Uterus (tissue), 4 donors: Measurements from ENCODE around the gene TAS2R50. TPM values are rescaled to one million over a fixed set of nuclear protein-coding genes. Genes with fewer than 3 reads are reported as not detected.

Experiments
- DNase-seq, 2 donors: peaks; one replicate each; pipeline ENCODE4 v3.0.0-alpha.2; 2019 to 2020
- H3K27ac ChIP-seq, 2 donors: fragments of 200-600 bp; sonication (generic); 1 replicate in 1 of 2; 2 replicates in 1 of 2; pipeline ENCODE4 v1.5.1; 2016 to 2018
- H3K27me3 ChIP-seq, 2 donors: fragments of 200-600 bp; sonication (generic); one replicate each; pipeline ENCODE4 v1.5.1; 2018 to 2019; ENCODE audit warnings: control low read depth in 1 of 2
- H3K36me3 ChIP-seq, 2 donors: fragments of 200-600 bp; sonication (generic); one replicate each; pipeline ENCODE4 v1.5.1; 2019; ENCODE audit warnings: control low read depth in 1 of 2
- H3K4me1 ChIP-seq, 2 donors: fragments of 200-600 bp; sonication (generic); one replicate each; pipeline ENCODE4 v1.5.1; 2018 to 2019; ENCODE audit warnings: control low read depth in 1 of 2
- H3K4me3 ChIP-seq, 2 donors: fragments of 200-600 bp; sonication (generic); 1 replicate in 1 of 2; 2 replicates in 1 of 2; pipeline ENCODE4 v1.5.1; 2018 to 2019; ENCODE audit warnings: mild to moderate bottlenecking in 1 of 2
- H3K9me3 ChIP-seq, 2 donors: fragments of 200-600 bp; sonication (generic); one replicate each; pipeline ENCODE4 v1.5.1; 2019; ENCODE audit warnings: control low read depth in 1 of 2
- CTCF ChIP-seq, 4 experiments: fragments of 200-600 bp in 2 of 4; fragments of 450-650 bp in 2 of 4; sonication (generic) in 2 of 4; IDR thresholded peaks; one replicate each; pipeline ENCODE4 v1.5.1; 2016 to 2019; ENCODE audit warnings: antibody characterized with exemption in 4 of 4, mild to moderate bottlenecking in 2 of 4, moderate library complexity in 1 of 4
- POLR2A ChIP-seq, 2 donors: fragments of 450-650 bp; IDR thresholded peaks; one replicate each; pipeline ENCODE4 v1.6.1; 2016; ENCODE audit warnings: antibody characterized with exemption in 2 of 2, mild to moderate bottlenecking in 1 of 2, moderate library complexity in 1 of 2
- intact Hi-C: fragments of 100-400 bp; cut with DNase I; formaldehyde crosslinking; loops from one replicate; pipeline ENCODE4 v1.15.1; 2023; ENCODE audit warnings: low total_unique reads
- total RNA-seq, 4 donors: library from RNA; depleted of rRNA in 3 of 4; stranded (reverse); fragments of >200 nt in 3 of 4; gene quantifications; one replicate each; pipeline versions ENCODE4 v1.1.0 to v1.2.4, GENCODE V29; 2014 to 2023
- donor health status: DM: yes; HTN: yes; CAD: no.

Gene TAS2R50
- total RNA-seq, 4 donors from 2014 or later: 1.2 to 20.0 (median 5.8) TPM; not detected in 1

GRCh38 chr12:11022520-11022919 lies 35.8 kb upstream of the TAS2R50 start, which contains the start of gene TAS2R19:
TSS of gene TAS2R19 (minus strand) at chr12:11022620. CDS start at chr12:11022571, 49 bp downstream.
- Histone ChIP-seq H3K27me3 (no peaks in the 10 kb centered on the region), H3K4me1 (no peaks in the 10 kb centered on the region), H3K36me3 (no peaks in the 10 kb centered on the region), H3K27ac (no peak within 1 kb of the TSS), H3K9me3 (no peaks in the 10 kb centered on the region), H3K4me3 (no peak within 1 kb of the TSS)
- intact Hi-C loops: no loop called here
- DNase-seq: no peak
- TF ChIP-seq POLR2A (IDR thresholded peaks at IDR 0.05) (no peak), CTCF (IDR thresholded peaks at IDR 0.05) (no peak)

- Histone ChIP-seq H3K27me3 (no peaks in the 10 kb centered on the region), H3K36me3 (no peaks in the 10 kb centered on the region), H3K4me3 (no peak overlapping the region), H3K9me3 (no peaks in the 10 kb centered on the region), H3K27ac (no peak overlapping the region), H3K4me1 (no peaks in the 10 kb centered on the region)
- TF ChIP-seq CTCF (IDR thresholded peaks at IDR 0.05) (no peak), POLR2A (IDR thresholded peaks at IDR 0.05) (no peak)
- no peak for DNase-seq
- intact Hi-C loops: no loop called here
Measured at GRCh38 chr12:11016937-11017336, 30.2 kb upstream of the TAS2R50 start.

GRCh38 chr12:11015775-11016430 lies 29.2 kb upstream of the TAS2R50 start:
- intact Hi-C loops: no loop called here
- Histone ChIP-seq H3K36me3 (no peaks in the 10 kb centered on the region), H3K4me1 (no peaks in the 10 kb centered on the region), H3K27ac (no peak overlapping the region), H3K27me3 (no peaks in the 10 kb centered on the region), H3K4me3 (no peak overlapping the region), H3K9me3 (no peaks in the 10 kb centered on the region)
- no peak for DNase-seq
- no peak for TF ChIP-seq CTCF (IDR thresholded peaks at IDR 0.05)
- TF ChIP-seq POLR2A (IDR thresholded peaks at IDR 0.05): no peak

- Histone ChIP-seq H3K4me3 (no peak overlapping the region), H3K9me3 (no peaks in the 10 kb centered on the region), H3K36me3 (no peaks in the 10 kb centered on the region), H3K4me1 (no peaks in the 10 kb centered on the region), H3K27me3 (no peaks in the 10 kb centered on the region), H3K27ac (no peak overlapping the region)
- intact Hi-C loops: no loop called here
- TF ChIP-seq CTCF (IDR thresholded peaks at IDR 0.05) (no peak), POLR2A (IDR thresholded peaks at IDR 0.05) (no peak)
- DNase-seq: no peak
Measured at GRCh38 chr12:11014234-11014633, 27.5 kb upstream of the TAS2R50 start.

DNA sequence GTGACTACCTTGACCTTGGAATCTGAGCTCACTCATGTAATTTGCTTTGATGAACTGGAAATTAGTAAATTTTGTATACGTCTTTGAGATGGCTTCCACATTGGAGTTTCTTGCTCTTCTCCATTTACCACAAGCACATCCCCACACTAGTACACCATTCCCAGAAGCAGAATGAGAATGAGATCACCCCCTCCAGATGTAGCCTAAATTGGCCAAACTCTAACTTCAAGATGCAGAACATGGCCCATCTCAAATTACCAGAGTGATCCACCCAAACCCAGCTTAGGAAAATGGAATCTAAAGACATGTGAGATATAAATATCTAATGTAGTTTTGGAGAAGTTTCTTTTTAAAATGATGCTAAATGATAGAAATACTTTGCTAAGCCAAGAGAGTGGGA lies 20.9 kb upstream of the TAS2R50 start:
- H3K4me3 ChIP-seq: no peak overlapping the region
- H3K9me3 ChIP-seq: no peaks in the 10 kb centered on the region
- intact Hi-C loops: no loop called here
- no peaks in the 10 kb centered on the region for H3K27me3 ChIP-seq
- H3K36me3 ChIP-seq: peaks cover 0 to 6% of the 10 kb centered on the region in 2 donors
- DNase-seq: no peak
- no peak for TF ChIP-seq CTCF (IDR thresholded peaks at IDR 0.05)
- TF ChIP-seq POLR2A (IDR thresholded peaks at IDR 0.05): no peak
- H3K4me1 ChIP-seq: no peaks in the 10 kb centered on the region
- no peak overlapping the region for H3K27ac ChIP-seq
